ENCODE results near the gene PNMA8A. TPM values are rescaled to one million over a fixed set of nuclear protein-coding genes. Genes with fewer than 3 reads are reported as not detected.

PNMA8A gene
- polyA plus RNA-seq, 2 of the 4 experiments (the other 2 are of a cell fraction), result 11.2 to 15.4 TPM

- H3K4me1 ChIP-seq, result peaks cover 8% of the 10 kb centered on the region
- DNase-seq (ENCODE audit: low read depth in 1 of 2, low spot score in 1 of 2), result no peak
- ChIA-PET POLR2A (no interaction called here), CTCF (interaction anchor here (1.1 to 7.0 kb wide), 4 partner anchors 14 to 91 kb away, joined by 3 to 43 read pairs (median 6); no protein-coding TSS in a partner anchor)
- H3K9me3 ChIP-seq, result no peaks in the 10 kb centered on the region
- ATAC-seq, result no peak
- H3K4me3 ChIP-seq, result no peak overlapping the region
- WGBS (ENCODE audit: missing lambda C conversion rate), result 58% methylated on average over 2 of the region's 2 CpGs
- H3K27ac ChIP-seq, result no peak overlapping the region
- no peak overlapping the region for H3K4me2 ChIP-seq
- no peak for FAIRE-seq
- peak; percentile 32 for TF ChIP-seq ZFP36 (IDR thresholded peaks at IDR 0.05; ENCODE audit: borderline replicate concordance, partially characterized antibody)
- TF ChIP-seq CBX8 (IDR thresholded peaks at IDR 0.05), result no peak
Measured at GRCh38 chr19:46422344-46422743, 49.0 kb downstream of the PNMA8A start.

GRCh38 chr19:46420056-46420455 is 51.3 kb downstream of the PNMA8A start:
- DNase-seq (ENCODE audit: low read depth in 1 of 2, low spot score in 1 of 2) (no peak), FAIRE-seq (no peak), ATAC-seq (0 out of 6 replicates have a peak, but pooled peaks of 1 of the 2 experiments have one; percentile 42)
- ChIA-PET CTCF (interaction anchor here (1.5 to 7.2 kb wide), 6 partner anchors 13 to 139 kb away, joined by 3 to 35 read pairs (median 6); no protein-coding TSS in a partner anchor), POLR2A (no interaction called here)
- TF ChIP-seq USF2 (IDR thresholded peaks at IDR 0.05) (no peak), HOXA7 (CRISPR knock-in tag; IDR thresholded peaks at IDR 0.05) (no peak)
- Histone ChIP-seq H3K4me2 (no peak overlapping the region), H3K4me1 (peaks cover 11% of the 10 kb centered on the region; the same call in 2 of the 3 replicates), H3K4me3 (no peak overlapping the region), H3K9me3 (no peaks in the 10 kb centered on the region), H3K27ac (no peak overlapping the region)
- WGBS (ENCODE audit: missing lambda C conversion rate), result 92% methylated on average over 7 of the region's 7 CpGs

Other genes with a start within 250 kb of the PNMA8A start
- gene IGFL1, start 241.8 kb downstream of the PNMA8A start, polyA plus RNA-seq (2011; rRNA removed), result 0.70 and 0.88 TPM in 2 replicates
- 1.0 to 1.9 TPM (median 1.1 TPM) in 3 replicates for gene IGFL1, start 241.8 kb downstream of the PNMA8A start, polyA plus RNA-seq (2017; fragmentation: RNase III; extraction: RNeasy Plus Mini Kit Qiagen cat#74134 plus additional on column Dnase treatment)
- gene HIF3A, start 174.5 kb downstream of the PNMA8A start, polyA plus RNA-seq (2011; rRNA removed), result not detected in 2 replicates
- gene HIF3A, start 174.5 kb downstream of the PNMA8A start, polyA plus RNA-seq (2017; fragmentation: RNase III; extraction: RNeasy Plus Mini Kit Qiagen cat#74134 plus additional on column Dnase treatment), result not detected in 3 replicates
- gene PPP5C, start 124.5 kb downstream of the PNMA8A start, polyA plus RNA-seq (2011; rRNA removed), result 107 and 126 TPM in 2 replicates
- gene PPP5C, start 124.5 kb downstream of the PNMA8A start, polyA plus RNA-seq (2017; fragmentation: RNase III; extraction: RNeasy Plus Mini Kit Qiagen cat#74134 plus additional on column Dnase treatment), result 93.5 to 99.8 TPM (median 94.2 TPM) in 3 replicates
- 0.04 TPM in 1 of 2 replicates, not detected in the other for gene CCDC8, start 58.0 kb downstream of the PNMA8A start, polyA plus RNA-seq (2011; rRNA removed)
- gene CCDC8, start 58.0 kb downstream of the PNMA8A start, polyA plus RNA-seq (2017; fragmentation: RNase III; extraction: RNeasy Plus Mini Kit Qiagen cat#74134 plus additional on column Dnase treatment), result 0.03 to 0.08 TPM in 2 of 3 replicates, not detected in the other
- gene PNMA8C, start 42.6 kb downstream of the PNMA8A start, polyA plus RNA-seq (2011; rRNA removed), result 0.01 TPM in 1 of 2 replicates, not detected in the other
- gene PNMA8C, start 42.6 kb downstream of the PNMA8A start, polyA plus RNA-seq (2017; fragmentation: RNase III; extraction: RNeasy Plus Mini Kit Qiagen cat#74134 plus additional on column Dnase treatment), result not detected in 3 replicates
- not detected in 2 replicates for gene PNMA8B, start 24.3 kb upstream of the PNMA8A start, polyA plus RNA-seq (2011; rRNA removed)
- gene PNMA8B, start 24.3 kb upstream of the PNMA8A start, polyA plus RNA-seq (2017; fragmentation: RNase III; extraction: RNeasy Plus Mini Kit Qiagen cat#74134 plus additional on column Dnase treatment), result not detected in 3 replicates
- gene CALM3, start 129.8 kb upstream of the PNMA8A start, polyA plus RNA-seq (2011; rRNA removed), result 321 and 548 TPM in 2 replicates
- gene CALM3, start 129.8 kb upstream of the PNMA8A start, polyA plus RNA-seq (2017; fragmentation: RNase III; extraction: RNeasy Plus Mini Kit Qiagen cat#74134 plus additional on column Dnase treatment), result 303 to 327 TPM (median 313 TPM) in 3 replicates
- gene PTGIR, start 153.5 kb upstream of the PNMA8A start, polyA plus RNA-seq (2011; rRNA removed), result 0.06 TPM in 1 of 2 replicates, not detected in the other
- gene PTGIR, start 153.5 kb upstream of the PNMA8A start, polyA plus RNA-seq (2017; fragmentation: RNase III; extraction: RNeasy Plus Mini Kit Qiagen cat#74134 plus additional on column Dnase treatment), result 0.07 TPM in 1 of 3 replicates, not detected in the others
- not detected in 2 replicates for gene GNG8, start 164.6 kb upstream of the PNMA8A start, polyA plus RNA-seq (2011; rRNA removed)
- not detected in 3 replicates for gene GNG8, start 164.6 kb upstream of the PNMA8A start, polyA plus RNA-seq (2017; fragmentation: RNase III; extraction: RNeasy Plus Mini Kit Qiagen cat#74134 plus additional on column Dnase treatment)
- 0.13 and 0.36 TPM in 2 replicates for gene DACT3, start 189.6 kb upstream of the PNMA8A start, polyA plus RNA-seq (2011; rRNA removed)
- 0.14 to 0.33 TPM (median 0.32 TPM) in 3 replicates for gene DACT3, start 189.6 kb upstream of the PNMA8A start, polyA plus RNA-seq (2017; fragmentation: RNase III; extraction: RNeasy Plus Mini Kit Qiagen cat#74134 plus additional on column Dnase treatment)
- gene PRKD2, start 245.6 kb upstream of the PNMA8A start, polyA plus RNA-seq (2011; rRNA removed), result 8.3 and 10.4 TPM in 2 replicates
- 21.7 to 25.8 TPM (median 24.6 TPM) in 3 replicates for gene PRKD2, start 245.6 kb upstream of the PNMA8A start, polyA plus RNA-seq (2017; fragmentation: RNase III; extraction: RNeasy Plus Mini Kit Qiagen cat#74134 plus additional on column Dnase treatment)

Measured in A549 (cell line).